SK-N-SH (cell line): ENCODE measurements around the gene MED27.

Experiments
- EP300 ChIP-seq, 2 experiments: IDR thresholded peaks; 2 replicates each; pipeline versions ENCODE4 v1.4.0 to v1.6.1; 2012; ENCODE audit warnings: borderline replicate concordance in 1 of 2, low read depth in 1 of 2, low read length in 1 of 2
- FOXJ3 ChIP-seq: sonication (generic); formaldehyde crosslinking; IDR thresholded peaks from 2 replicates; pipeline ENCODE4 v1.5.1; 2020; ENCODE audit warnings: mild to moderate bottlenecking, missing genetic modification reagents
- MXI1 ChIP-seq: IDR thresholded peaks from 2 replicates; pipeline ENCODE4 v1.6.1; 2012; ENCODE audit warnings: mild to moderate bottlenecking, low read depth, low read length, improper control_type of control experiment
- SIN3A ChIP-seq: IDR thresholded peaks from 2 replicates; pipeline ENCODE4 v1.6.1; 2012; ENCODE audit warnings: low read depth, mild to moderate bottlenecking, low read length, moderate library complexity, borderline replicate concordance
- TF ChIP-seq, protein P1 (sequence below): fragments of 200-600 bp; sonication (generic); IDR thresholded peaks from 2 replicates; pipeline ENCODE4 v1.6.1; 2017; ENCODE audit warnings: antibody characterized with exemption, mild to moderate bottlenecking, moderate library complexity
- TF ChIP-seq, protein P2 (sequence below): IDR thresholded peaks from 2 replicates; pipeline ENCODE4 v1.4.0; 2012; ENCODE audit warnings: low read depth

GRCh38 chr9:131831380-131832165 is 248.1 kb downstream of the MED27 start:
- TF ChIP-seq, protein P1, sequence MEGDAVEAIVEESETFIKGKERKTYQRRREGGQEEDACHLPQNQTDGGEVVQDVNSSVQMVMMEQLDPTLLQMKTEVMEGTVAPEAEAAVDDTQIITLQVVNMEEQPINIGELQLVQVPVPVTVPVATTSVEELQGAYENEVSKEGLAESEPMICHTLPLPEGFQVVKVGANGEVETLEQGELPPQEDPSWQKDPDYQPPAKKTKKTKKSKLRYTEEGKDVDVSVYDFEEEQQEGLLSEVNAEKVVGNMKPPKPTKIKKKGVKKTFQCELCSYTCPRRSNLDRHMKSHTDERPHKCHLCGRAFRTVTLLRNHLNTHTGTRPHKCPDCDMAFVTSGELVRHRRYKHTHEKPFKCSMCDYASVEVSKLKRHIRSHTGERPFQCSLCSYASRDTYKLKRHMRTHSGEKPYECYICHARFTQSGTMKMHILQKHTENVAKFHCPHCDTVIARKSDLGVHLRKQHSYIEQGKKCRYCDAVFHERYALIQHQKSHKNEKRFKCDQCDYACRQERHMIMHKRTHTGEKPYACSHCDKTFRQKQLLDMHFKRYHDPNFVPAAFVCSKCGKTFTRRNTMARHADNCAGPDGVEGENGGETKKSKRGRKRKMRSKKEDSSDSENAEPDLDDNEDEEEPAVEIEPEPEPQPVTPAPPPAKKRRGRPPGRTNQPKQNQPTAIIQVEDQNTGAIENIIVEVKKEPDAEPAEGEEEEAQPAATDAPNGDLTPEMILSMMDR, result no peak
- TF ChIP-seq SIN3A (no peak), EP300 (IDR thresholded peaks at IDR 0.05; ENCODE audit: borderline replicate concordance in 1 of 2, low read depth in 1 of 2, low read length in 1 of 2) (no peak), MXI1 (no peak), FOXJ3 (CRISPR knock-in tag) (no peak)
- TF ChIP-seq, protein P2, sequence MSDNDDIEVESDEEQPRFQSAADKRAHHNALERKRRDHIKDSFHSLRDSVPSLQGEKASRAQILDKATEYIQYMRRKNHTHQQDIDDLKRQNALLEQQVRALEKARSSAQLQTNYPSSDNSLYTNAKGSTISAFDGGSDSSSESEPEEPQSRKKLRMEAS, result no peak
